ENCODE measurements around the gene PRR12.

PRR12 gene

DNA sequence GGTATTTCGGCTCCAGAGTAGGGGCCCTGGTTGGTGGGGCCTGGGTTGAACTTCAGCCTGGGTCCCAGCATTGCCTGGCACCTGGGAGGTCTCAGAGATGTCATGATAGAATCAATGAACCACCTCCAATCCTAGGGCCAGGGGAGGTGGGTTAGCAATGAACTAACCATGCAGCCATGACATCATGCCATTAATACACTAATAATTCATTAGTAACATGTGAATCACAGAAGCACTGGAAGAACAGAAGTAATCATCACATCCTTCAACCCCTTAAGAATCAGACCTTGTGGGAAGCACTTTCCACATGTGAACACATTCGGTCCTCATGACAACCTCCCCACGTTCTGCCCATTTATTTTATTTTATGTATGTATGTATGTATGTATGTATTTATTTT, 17.6 kb upstream of the PRR12 start:
- no peak for TF ChIP-seq YY1 (IDR thresholded peaks at IDR 0.05; ENCODE audit: insufficient read depth, insufficient read length)
- TF ChIP-seq SUZ12 (IDR thresholded peaks at IDR 0.05; ENCODE audit: extremely low read depth, insufficient read depth, insufficient read length), result no peak
- TF ChIP-seq ZNF274 (IDR thresholded peaks at IDR 0.05; ENCODE audit: low read depth, low read length), result no peak
- DNase-seq (ENCODE audit: low read depth, low spot score), result no peak
- no peak overlapping the region for H3K4me3 ChIP-seq (ENCODE audit: insufficient read length, low read depth)
- H3K36me3 ChIP-seq (ENCODE audit: insufficient read depth, insufficient read length, low read length), result peaks cover 25% of the 10 kb centered on the region
- H3K4me1 ChIP-seq (ENCODE audit: insufficient read depth, insufficient read length), result no peaks in the 10 kb centered on the region
- no peaks in the 10 kb centered on the region for H3K27me3 ChIP-seq (ENCODE audit: insufficient read depth, insufficient read length)
- H3K9me3 ChIP-seq (ENCODE audit: insufficient read depth, low read length), result no peaks in the 10 kb centered on the region
- H3K9ac ChIP-seq (ENCODE audit: insufficient read length, low read depth), result no peak overlapping the region

DNA sequence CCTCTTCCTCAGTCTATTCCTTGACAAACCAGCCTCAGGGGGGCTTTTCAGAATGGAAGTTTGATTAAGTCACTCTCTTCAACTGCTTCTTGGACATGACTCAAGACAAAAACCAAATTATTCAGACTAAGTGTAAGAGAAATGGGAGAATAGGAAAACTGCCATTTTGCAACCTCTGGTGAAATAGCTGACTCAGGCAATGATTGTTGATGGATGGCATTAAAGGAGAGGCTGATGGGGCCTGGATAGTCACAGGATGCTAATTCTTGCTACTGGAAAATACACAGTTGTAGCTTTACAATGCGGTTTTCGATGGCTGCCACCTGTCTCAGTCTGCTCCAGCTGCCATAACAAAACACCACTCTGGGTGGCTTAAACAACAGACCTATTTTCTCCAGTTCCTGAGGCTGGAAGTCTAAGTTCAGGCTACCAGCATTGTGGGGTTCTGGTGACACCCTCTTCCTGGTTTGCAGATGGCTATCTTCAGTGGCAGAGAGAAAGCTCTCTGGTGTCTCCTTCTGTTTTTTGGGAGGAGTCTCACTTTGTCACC, 16.7 kb upstream of the PRR12 start:
- DNase-seq (ENCODE audit: low read depth, low spot score), result no peak
- peaks cover 25% of the 10 kb centered on the region for H3K36me3 ChIP-seq (ENCODE audit: insufficient read depth, insufficient read length, low read length)
- TF ChIP-seq YY1 (IDR thresholded peaks at IDR 0.05; ENCODE audit: insufficient read depth, insufficient read length) (no peak), ZNF274 (IDR thresholded peaks at IDR 0.05; ENCODE audit: low read depth, low read length) (no peak), SUZ12 (IDR thresholded peaks at IDR 0.05; ENCODE audit: extremely low read depth, insufficient read depth, insufficient read length) (no peak)
- no peaks in the 10 kb centered on the region for H3K9me3 ChIP-seq (ENCODE audit: insufficient read depth, low read length)
- no peaks in the 10 kb centered on the region for H3K4me1 ChIP-seq (ENCODE audit: insufficient read depth, insufficient read length)
- no peak overlapping the region for H3K4me3 ChIP-seq (ENCODE audit: insufficient read length, low read depth)
- H3K9ac ChIP-seq (ENCODE audit: insufficient read length, low read depth), result no peak overlapping the region
- H3K27me3 ChIP-seq (ENCODE audit: insufficient read depth, insufficient read length), result no peaks in the 10 kb centered on the region

DNA sequence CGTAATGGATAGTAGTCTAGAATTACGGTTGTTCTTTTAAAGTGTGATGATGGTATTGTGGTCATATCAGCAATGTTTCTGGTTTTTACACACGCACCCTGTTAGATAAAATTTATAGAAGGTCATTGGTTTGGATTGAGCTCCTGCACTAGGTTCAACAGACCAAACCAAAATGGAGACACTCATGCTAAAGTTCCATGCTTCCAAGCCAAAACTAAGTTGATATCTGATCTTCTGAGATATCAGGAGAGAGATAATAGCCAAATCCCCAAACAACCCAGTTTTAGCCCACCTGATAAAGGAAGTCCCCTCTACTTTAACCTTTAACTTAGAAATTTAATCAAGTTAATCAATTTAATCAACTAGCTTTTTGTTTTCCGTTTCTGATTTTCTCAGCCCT, 11.8 kb upstream of the PRR12 start:
- DNase-seq (ENCODE audit: low read depth, low spot score), result no peak
- Histone ChIP-seq H3K9me3 (ENCODE audit: insufficient read depth, low read length) (no peaks in the 10 kb centered on the region), H3K27me3 (ENCODE audit: insufficient read depth, insufficient read length) (no peaks in the 10 kb centered on the region), H3K4me3 (ENCODE audit: insufficient read length, low read depth) (no peak overlapping the region), H3K9ac (ENCODE audit: insufficient read length, low read depth) (peak overlapping the region; percentile 93), H3K4me1 (ENCODE audit: insufficient read depth, insufficient read length) (no peaks in the 10 kb centered on the region), H3K36me3 (ENCODE audit: insufficient read depth, insufficient read length, low read length) (peaks cover 19% of the 10 kb centered on the region)
- TF ChIP-seq ZNF274 (IDR thresholded peaks at IDR 0.05; ENCODE audit: low read depth, low read length) (no peak), SUZ12 (IDR thresholded peaks at IDR 0.05; ENCODE audit: extremely low read depth, insufficient read depth, insufficient read length) (no peak), YY1 (IDR thresholded peaks at IDR 0.05; ENCODE audit: insufficient read depth, insufficient read length) (no peak)

DNA sequence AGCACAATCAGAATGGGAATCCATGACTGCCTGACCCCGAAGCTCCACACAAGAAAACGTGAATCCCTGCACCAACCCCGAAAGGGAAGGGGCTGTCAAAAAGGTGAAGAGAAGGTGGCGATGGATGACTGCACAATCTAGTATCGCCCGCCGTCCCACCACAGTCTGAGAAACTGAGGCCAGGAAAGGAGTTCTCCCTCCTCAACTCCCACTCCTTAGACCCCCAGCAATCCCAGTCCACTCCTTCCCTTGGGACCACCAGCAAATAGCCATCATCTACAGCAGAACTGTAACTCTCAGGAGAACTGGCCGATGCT, 11.1 kb upstream of the PRR12 start:
- Histone ChIP-seq H3K9ac (ENCODE audit: insufficient read length, low read depth) (peak overlapping the region; percentile 93), H3K9me3 (ENCODE audit: insufficient read depth, low read length) (no peaks in the 10 kb centered on the region), H3K4me3 (ENCODE audit: insufficient read length, low read depth) (peak overlapping the region; percentile 67), H3K4me1 (ENCODE audit: insufficient read depth, insufficient read length) (peaks cover 2% of the 10 kb centered on the region), H3K27me3 (ENCODE audit: insufficient read depth, insufficient read length) (no peaks in the 10 kb centered on the region), H3K36me3 (ENCODE audit: insufficient read depth, insufficient read length, low read length) (peaks cover 14% of the 10 kb centered on the region)
- TF ChIP-seq ZNF274 (IDR thresholded peaks at IDR 0.05; ENCODE audit: low read depth, low read length) (no peak), YY1 (IDR thresholded peaks at IDR 0.05; ENCODE audit: insufficient read depth, insufficient read length) (no peak), SUZ12 (IDR thresholded peaks at IDR 0.05; ENCODE audit: extremely low read depth, insufficient read depth, insufficient read length) (no peak)
- DNase-seq (ENCODE audit: low read depth, low spot score), result no peak

DNA sequence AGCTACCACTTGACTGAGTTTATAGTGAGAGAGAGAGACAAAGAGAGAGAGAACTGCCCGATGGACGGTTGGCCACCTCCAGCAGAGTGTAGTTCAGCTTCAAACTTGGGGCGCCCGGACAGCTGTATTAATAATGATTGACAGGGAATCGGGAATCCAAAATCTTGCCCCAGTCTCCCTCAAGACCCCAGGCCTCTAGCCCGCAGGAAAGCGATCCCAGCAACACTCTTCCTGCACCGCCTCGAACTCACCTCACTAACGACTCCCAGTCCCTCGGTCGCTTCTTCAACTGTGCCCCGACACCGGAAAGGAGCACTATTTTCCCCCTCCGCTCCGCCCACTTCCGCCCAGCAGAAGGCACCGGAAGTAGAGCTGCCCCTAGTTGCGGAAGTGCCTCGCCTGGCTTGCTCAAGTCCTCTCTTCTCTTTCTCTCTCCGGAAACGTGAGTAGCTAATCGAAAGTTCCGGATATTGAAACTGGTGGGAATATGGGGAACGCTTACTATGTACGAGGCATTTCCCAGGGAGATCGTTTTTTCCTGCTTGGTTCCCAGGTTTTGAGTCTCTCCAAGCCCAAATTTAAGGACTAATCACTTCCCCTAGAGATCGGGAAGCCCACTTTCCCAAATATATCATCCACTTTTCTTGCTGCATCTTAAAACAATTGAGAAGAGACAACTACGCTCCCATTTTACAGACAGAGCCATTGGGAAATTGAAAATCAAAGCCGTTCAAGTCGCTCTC, 10.5 kb upstream of the PRR12 start, which contains the start of gene NOSIP:
Gene NOSIP (minus strand): TSS at position 293 of the 743 bp plus-strand sequence. CDS start 19,865 bp downstream, outside the sequence.
- Histone ChIP-seq H3K9me3 (ENCODE audit: insufficient read depth, low read length) (no peaks in the 10 kb centered on the region), H3K27me3 (ENCODE audit: insufficient read depth, insufficient read length) (no peaks in the 10 kb centered on the region), H3K4me1 (ENCODE audit: insufficient read depth, insufficient read length) (peaks cover 7% of the 10 kb centered on the region), H3K9ac (ENCODE audit: insufficient read length, low read depth) (peak within 1 kb of the TSS; percentile 93), H3K4me3 (ENCODE audit: insufficient read length, low read depth) (peak within 1 kb of the TSS; percentile 67), H3K36me3 (ENCODE audit: insufficient read depth, insufficient read length, low read length) (peaks cover 9% of the 10 kb centered on the region)
- peak; percentile 92 for DNase-seq (ENCODE audit: low read depth, low spot score)
- TF ChIP-seq ZNF274 (IDR thresholded peaks at IDR 0.05; ENCODE audit: low read depth, low read length) (no peak), YY1 (IDR thresholded peaks at IDR 0.05; ENCODE audit: insufficient read depth, insufficient read length) (no peak), SUZ12 (IDR thresholded peaks at IDR 0.05; ENCODE audit: extremely low read depth, insufficient read depth, insufficient read length) (no peak)

DNA sequence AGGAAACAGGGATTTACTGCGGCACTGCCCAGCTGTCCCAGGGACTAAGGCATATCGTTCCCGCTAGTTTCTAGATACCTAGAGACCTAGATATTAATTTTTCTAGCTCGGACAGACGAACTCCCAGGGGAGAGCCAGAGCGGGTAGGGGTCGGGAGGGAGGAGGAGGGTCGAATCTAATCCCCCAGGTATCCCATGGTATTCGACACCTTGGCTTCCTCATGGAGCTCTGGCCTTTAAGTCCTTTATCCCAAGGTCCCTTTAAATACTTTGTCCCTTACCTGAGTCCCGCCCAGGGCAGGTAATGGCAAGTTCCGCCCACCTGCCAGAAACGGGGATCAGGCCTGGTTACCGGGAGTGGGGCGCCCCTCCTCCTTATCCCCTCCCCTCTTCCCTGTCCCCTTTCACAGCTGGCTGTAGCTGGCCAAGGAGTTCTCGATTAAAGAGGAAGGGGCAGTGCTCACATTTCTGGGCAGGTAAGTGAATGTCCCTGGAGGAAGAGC, 9.9 kb upstream of the PRR12 start, which contains the start of gene PRRG2:
Gene PRRG2 (plus strand): TSS at position 310 of the 502 bp plus-strand sequence. CDS start 1,904 bp downstream, outside the sequence.
- no peak for DNase-seq (ENCODE audit: low read depth, low spot score)

DNA sequence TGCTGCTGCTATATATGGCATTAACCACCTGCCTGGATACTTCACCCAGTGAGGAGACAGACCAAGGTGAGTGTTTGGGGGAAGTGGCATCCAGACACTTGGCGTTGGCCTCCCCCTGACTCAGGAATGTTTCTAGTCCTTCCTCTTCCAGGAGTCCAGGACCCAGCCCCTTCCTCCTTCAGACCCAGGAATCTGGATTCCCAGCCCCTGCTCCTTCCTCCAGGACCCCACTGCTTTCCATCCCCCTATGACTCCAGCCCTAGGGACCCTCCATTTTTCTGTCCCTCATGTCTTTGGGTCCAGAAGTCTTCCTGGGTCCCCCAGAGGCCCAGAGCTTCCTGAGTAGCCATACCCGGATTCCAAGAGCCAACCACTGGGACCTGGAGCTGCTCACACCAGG, 7.7 kb upstream of the PRR12 start:
- H3K36me3 ChIP-seq (ENCODE audit: insufficient read depth, insufficient read length, low read length), result no peaks in the 10 kb centered on the region
- H3K4me3 ChIP-seq (ENCODE audit: insufficient read length, low read depth), result no peak overlapping the region
- H3K9me3 ChIP-seq (ENCODE audit: insufficient read depth, low read length), result no peaks in the 10 kb centered on the region
- DNase-seq (ENCODE audit: low read depth, low spot score), result no peak
- H3K4me1 ChIP-seq (ENCODE audit: insufficient read depth, insufficient read length), result peaks cover 9% of the 10 kb centered on the region
- H3K9ac ChIP-seq (ENCODE audit: insufficient read length, low read depth), result no peak overlapping the region
- no peaks in the 10 kb centered on the region for H3K27me3 ChIP-seq (ENCODE audit: insufficient read depth, insufficient read length)
- no peak for TF ChIP-seq SUZ12 (IDR thresholded peaks at IDR 0.05; ENCODE audit: extremely low read depth, insufficient read depth, insufficient read length)
- no peak for TF ChIP-seq ZNF274 (IDR thresholded peaks at IDR 0.05; ENCODE audit: low read depth, low read length)
- TF ChIP-seq YY1 (IDR thresholded peaks at IDR 0.05; ENCODE audit: insufficient read depth, insufficient read length), result no peak

More for the DNA sequence above, 9.9 kb upstream of the PRR12 start, which contains the start of gene PRRG2:
- no peaks in the 10 kb centered on the region for H3K27me3 ChIP-seq (ENCODE audit: insufficient read depth, insufficient read length)
- H3K36me3 ChIP-seq (ENCODE audit: insufficient read depth, insufficient read length, low read length), result peaks cover 6% of the 10 kb centered on the region
- H3K4me1 ChIP-seq (ENCODE audit: insufficient read depth, insufficient read length), result peaks cover 9% of the 10 kb centered on the region
- no peaks in the 10 kb centered on the region for H3K9me3 ChIP-seq (ENCODE audit: insufficient read depth, low read length)
- no peak for TF ChIP-seq SUZ12 (IDR thresholded peaks at IDR 0.05; ENCODE audit: extremely low read depth, insufficient read depth, insufficient read length)
- TF ChIP-seq ZNF274 (IDR thresholded peaks at IDR 0.05; ENCODE audit: low read depth, low read length), result no peak
- TF ChIP-seq YY1 (IDR thresholded peaks at IDR 0.05; ENCODE audit: insufficient read depth, insufficient read length), result no peak
- peak within 1 kb of the TSS; percentile 67 for H3K4me3 ChIP-seq (ENCODE audit: insufficient read length, low read depth)
- H3K9ac ChIP-seq (ENCODE audit: insufficient read length, low read depth), result peak within 1 kb of the TSS; percentile 93

Measured in NT2/D1 (cell line).